Epithelial cell of proximal tubule (primary cell): ENCODE results near the gene CALML6. TPM values are rescaled to one million over a fixed set of nuclear protein-coding genes. Genes with fewer than 3 reads are reported as not detected.

Experiments
- DNase-seq: peaks from one replicate; pipeline ENCODE4 v3.0.0-alpha.2; 2011; ENCODE audit warnings: low read depth
- H3K4me3 ChIP-seq: 2 replicates; pipeline ENCODE4 v1.5.1; 2011; ENCODE audit warnings: low read depth, mild to moderate bottlenecking, low read length
- CTCF ChIP-seq: conservative IDR thresholded peaks from 2 replicates; pipeline ENCODE4 v1.5.1; 2012; ENCODE audit warnings: low read depth, mild to moderate bottlenecking, low read length
- total RNA-seq: library from RNA; depleted of rRNA; stranded (reverse); fragments of >200 nt; gene quantifications from 2 replicates; pipeline ENCODE4 v1.2.3, GENCODE V29; 2015

Gene CALML6
- total RNA-seq, 1 donor from 2014 or later = not detected

- peak overlapping the region; percentile 61 for H3K4me3 ChIP-seq
- DNase-seq = no peak
- no peak for TF ChIP-seq CTCF
These were observed 3.2 kb downstream of the CALML6 start for GRCh38 chr1:1917995-1918900.

GRCh38 chr1:1918901-1919303 lies 3.8 kb downstream of the CALML6 start, which contains the start of gene TMEM52:
TSS of gene TMEM52 (minus strand) at chr1:1919279. CDS start at chr1:1919265, 14 bp downstream.
- peak; percentile 5 for TF ChIP-seq CTCF
- H3K4me3 ChIP-seq = peak within 1 kb of the TSS; percentile 61
- DNase-seq = no peak

GRCh38 chr1:1919304-1920056 lies 4.4 kb downstream of the CALML6 start:
- peak overlapping the region; percentile 61 for H3K4me3 ChIP-seq
- peak; percentile 49 for DNase-seq
- no peak for TF ChIP-seq CTCF

DNA sequence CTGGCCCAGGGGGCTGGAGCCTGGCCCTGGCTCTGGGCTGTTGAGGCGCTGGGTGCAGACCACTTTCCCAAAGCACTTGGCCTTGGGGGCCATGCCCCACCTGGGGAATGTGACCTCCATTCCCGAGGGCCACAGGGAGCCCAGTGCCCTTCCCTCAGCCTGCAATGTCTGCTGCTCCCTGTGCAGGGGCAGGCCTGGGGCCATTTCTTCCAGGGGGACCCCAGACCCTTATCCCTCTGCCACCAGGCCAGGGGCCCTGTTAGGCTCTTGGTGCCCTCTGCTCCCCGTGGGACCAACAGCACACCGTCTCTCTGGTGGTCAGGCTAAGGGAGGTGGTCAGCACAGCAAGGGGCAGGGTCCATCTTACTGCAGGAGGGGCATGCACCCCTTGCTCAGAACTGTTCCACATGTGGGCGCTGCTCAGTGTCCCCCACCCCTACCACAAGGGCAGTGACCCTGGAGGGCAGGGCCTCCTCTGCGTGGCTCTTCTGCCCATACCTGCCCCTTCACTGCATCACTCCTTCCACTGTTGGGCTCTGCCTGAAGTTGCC lies 5.1 kb downstream of the CALML6 start:
- no peak for DNase-seq
- TF ChIP-seq CTCF = no peak
- H3K4me3 ChIP-seq = peak overlapping the region; percentile 61

DNA sequence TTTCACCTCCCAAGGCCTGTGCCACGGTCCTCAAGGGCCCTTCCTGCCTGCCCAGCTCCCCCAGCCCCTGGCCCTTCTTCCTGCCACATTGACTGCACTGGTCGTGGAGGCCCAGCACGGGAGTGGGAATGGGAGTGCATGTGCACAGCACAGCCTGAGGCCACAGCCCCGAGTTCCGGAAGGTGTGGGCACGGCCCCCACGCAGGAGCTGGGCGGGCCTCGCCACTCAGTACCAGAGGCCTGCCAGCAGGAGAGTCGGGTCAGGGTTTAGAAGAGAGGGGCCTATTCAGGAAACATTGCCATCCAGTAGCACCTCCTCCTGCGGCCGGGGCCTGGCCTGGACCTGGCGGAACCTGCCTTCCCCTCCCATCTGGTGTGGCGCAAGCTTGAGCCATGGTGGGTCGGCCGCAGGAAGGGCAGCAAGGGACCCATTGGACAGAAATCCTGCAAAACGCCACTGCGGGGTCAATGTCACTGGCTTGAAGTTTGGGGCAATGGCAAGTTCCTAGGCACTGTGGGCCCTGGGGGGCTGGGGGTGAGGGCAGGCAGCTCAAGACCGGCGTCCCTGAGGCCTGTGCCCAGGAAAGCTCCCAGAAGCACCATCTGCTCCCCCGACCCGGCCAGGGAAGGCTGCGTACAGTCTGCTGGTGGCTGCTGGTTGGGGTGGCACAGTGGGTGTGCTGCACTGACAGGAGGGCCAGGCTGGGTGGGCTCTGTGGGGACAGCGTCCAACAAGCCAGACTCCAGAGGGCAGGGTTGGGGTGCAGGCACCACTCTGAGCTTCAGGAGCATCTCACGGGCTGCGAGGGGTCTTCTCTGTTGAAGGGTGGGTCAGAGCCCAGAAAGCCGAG lies 5.8 kb downstream of the CALML6 start:
- TF ChIP-seq CTCF = no peak
- DNase-seq = no peak
- H3K4me3 ChIP-seq = no peak overlapping the region

GRCh38 chr1:1921459-1921862 lies 6.4 kb downstream of the CALML6 start:
- no peak for DNase-seq
- no peak for TF ChIP-seq CTCF
- no peak overlapping the region for H3K4me3 ChIP-seq
